ENCODE measurements around the gene ZNF512B. TPM values are rescaled to one million over a fixed set of nuclear protein-coding genes. Genes with fewer than 3 reads are reported as not detected.

The ZNF512B gene
- total RNA-seq, 1 donor = 14.5 TPM

GRCh38 chr20:63955827-63956663 is 13.7 kb downstream of the ZNF512B start, which contains the start of gene UCKL1:
Gene UCKL1 (minus strand): TSS chr20:63956416. CDS start chr20:63956372, 44 bp downstream.
- H3K9me3 ChIP-seq (ENCODE audit: low read depth, low read length) = no peaks in the 10 kb centered on the region
- no peaks in the 10 kb centered on the region for H3K27me3 ChIP-seq (ENCODE audit: insufficient read depth, low read length)
- H3K27ac ChIP-seq (ENCODE audit: low read depth, low read length) = peak within 1 kb of the TSS; percentile 71
- H3K79me2 ChIP-seq (ENCODE audit: insufficient read depth, low read length) = peaks cover 47% of the 10 kb centered on the region
- peaks cover 13% of the 10 kb centered on the region for H3K4me1 ChIP-seq (ENCODE audit: insufficient read depth, low read length)
- H3K4me3 ChIP-seq (ENCODE audit: insufficient read depth, low read length) = peak within 1 kb of the TSS; percentile 96
- H4K20me1 ChIP-seq (ENCODE audit: insufficient read depth, low read length) = peaks cover 35% of the 10 kb centered on the region
- H2AFZ ChIP-seq (ENCODE audit: low read length) = peak within 1 kb of the TSS; percentile 77
- H3K36me3 ChIP-seq (ENCODE audit: insufficient read depth, low read length) = peaks cover 13% of the 10 kb centered on the region
- peak; percentile 100 for DNase-seq (ENCODE audit: insufficient read length, low spot score, missing footprints)
- peak within 1 kb of the TSS; percentile 94 for H3K4me2 ChIP-seq (ENCODE audit: insufficient read depth, low read length)
- no peak for TF ChIP-seq CTCF (IDR thresholded peaks at IDR 0.05; ENCODE audit: extremely low read depth, low read depth, low read length)

- peaks cover 13% of the 10 kb centered on the region for H3K36me3 ChIP-seq (ENCODE audit: insufficient read depth, low read length)
- peak overlapping the region; percentile 94 for H3K4me2 ChIP-seq (ENCODE audit: insufficient read depth, low read length)
- H4K20me1 ChIP-seq (ENCODE audit: insufficient read depth, low read length) = peaks cover 42% of the 10 kb centered on the region
- peak overlapping the region; percentile 96 for H3K4me3 ChIP-seq (ENCODE audit: insufficient read depth, low read length)
- TF ChIP-seq CTCF (IDR thresholded peaks at IDR 0.05; ENCODE audit: extremely low read depth, low read depth, low read length) = peak; percentile 23
- H3K4me1 ChIP-seq (ENCODE audit: insufficient read depth, low read length) = peaks cover 13% of the 10 kb centered on the region
- DNase-seq (ENCODE audit: insufficient read length, low spot score, missing footprints) = peak; percentile 98
- H2AFZ ChIP-seq (ENCODE audit: low read length) = no peak overlapping the region
- no peaks in the 10 kb centered on the region for H3K9me3 ChIP-seq (ENCODE audit: low read depth, low read length)
- H3K79me2 ChIP-seq (ENCODE audit: insufficient read depth, low read length) = peaks cover 54% of the 10 kb centered on the region
- H3K27ac ChIP-seq (ENCODE audit: low read depth, low read length) = peak overlapping the region; percentile 71
- H3K27me3 ChIP-seq (ENCODE audit: insufficient read depth, low read length) = no peaks in the 10 kb centered on the region
These were observed 14.4 kb downstream of the ZNF512B start for GRCh38 chr20:63955281-63955826.

- H3K27me3 ChIP-seq (ENCODE audit: insufficient read depth, low read length) = no peaks in the 10 kb centered on the region
- peaks cover 56% of the 10 kb centered on the region for H4K20me1 ChIP-seq (ENCODE audit: insufficient read depth, low read length)
- no peak overlapping the region for H3K4me3 ChIP-seq (ENCODE audit: insufficient read depth, low read length)
- peaks cover 4% of the 10 kb centered on the region for H3K36me3 ChIP-seq (ENCODE audit: insufficient read depth, low read length)
- H3K4me2 ChIP-seq (ENCODE audit: insufficient read depth, low read length) = no peak overlapping the region
- no peaks in the 10 kb centered on the region for H3K9me3 ChIP-seq (ENCODE audit: low read depth, low read length)
- H2AFZ ChIP-seq (ENCODE audit: low read length) = no peak overlapping the region
- peaks cover 68% of the 10 kb centered on the region for H3K79me2 ChIP-seq (ENCODE audit: insufficient read depth, low read length)
- DNase-seq (ENCODE audit: insufficient read length, low spot score, missing footprints) = no peak
- TF ChIP-seq CTCF (IDR thresholded peaks at IDR 0.05; ENCODE audit: extremely low read depth, low read depth, low read length) = no peak
- no peak overlapping the region for H3K27ac ChIP-seq (ENCODE audit: low read depth, low read length)
- H3K4me1 ChIP-seq (ENCODE audit: insufficient read depth, low read length) = peaks cover 18% of the 10 kb centered on the region
These were observed 15.8 kb downstream of the ZNF512B start for GRCh38 chr20:63953764-63954429.

GRCh38 chr20:63952769-63953168 is 17.0 kb downstream of the ZNF512B start:
- peaks cover 79% of the 10 kb centered on the region for H3K79me2 ChIP-seq (ENCODE audit: insufficient read depth, low read length)
- H3K4me3 ChIP-seq (ENCODE audit: insufficient read depth, low read length) = no peak overlapping the region
- no peaks in the 10 kb centered on the region for H3K36me3 ChIP-seq (ENCODE audit: insufficient read depth, low read length)
- no peaks in the 10 kb centered on the region for H3K27me3 ChIP-seq (ENCODE audit: insufficient read depth, low read length)
- H3K4me2 ChIP-seq (ENCODE audit: insufficient read depth, low read length) = no peak overlapping the region
- H3K27ac ChIP-seq (ENCODE audit: low read depth, low read length) = no peak overlapping the region
- no peak for DNase-seq (ENCODE audit: insufficient read length, low spot score, missing footprints)
- no peak overlapping the region for H2AFZ ChIP-seq (ENCODE audit: low read length)
- peaks cover 62% of the 10 kb centered on the region for H4K20me1 ChIP-seq (ENCODE audit: insufficient read depth, low read length)
- H3K9me3 ChIP-seq (ENCODE audit: low read depth, low read length) = no peaks in the 10 kb centered on the region
- no peak for TF ChIP-seq CTCF (IDR thresholded peaks at IDR 0.05; ENCODE audit: extremely low read depth, low read depth, low read length)
- peaks cover 22% of the 10 kb centered on the region for H3K4me1 ChIP-seq (ENCODE audit: insufficient read depth, low read length)
